HepG2 (cell line): ENCODE results near the gene TALDO1. TPM values are rescaled to one million over a fixed set of nuclear protein-coding genes. Genes with fewer than 3 reads are reported as not detected.

Source experiments
- DZIP1 ChIP-seq: sonication (generic); formaldehyde crosslinking; IDR thresholded peaks from 2 replicates; pipeline ENCODE4 v1.5.0; 2020; ENCODE audit warnings: mild to moderate bottlenecking, missing genetic modification reagents
- ERF ChIP-seq: IDR thresholded peaks from 2 replicates; pipeline ENCODE4 v1.6.1; 2018; ENCODE audit warnings: missing biosample characterization, missing genetic modification reagents
- FOXC1 ChIP-seq: sonication (generic); formaldehyde crosslinking; IDR thresholded peaks from 2 replicates; pipeline ENCODE4 v1.8.0; 2022; ENCODE audit warnings: mild to moderate bottlenecking, missing genetic modification reagents, borderline replicate concordance
- JUN ChIP-seq: sonication (generic); formaldehyde crosslinking; IDR thresholded peaks from 2 replicates; pipeline ENCODE4 v1.4.0; 2020; ENCODE audit warnings: mild to moderate bottlenecking, missing genetic modification reagents
- KLF6 ChIP-seq: IDR thresholded peaks from 2 replicates; pipeline ENCODE4 v1.8.0; 2016; ENCODE audit warnings: missing biosample characterization, missing genetic modification reagents
- NFYB ChIP-seq: sonication (generic); formaldehyde crosslinking; IDR thresholded peaks from 2 replicates; pipeline ENCODE4 v1.4.0; 2020; ENCODE audit warnings: missing genetic modification reagents
- PBX3 ChIP-seq: sonication (generic); formaldehyde crosslinking; IDR thresholded peaks from 2 replicates; pipeline ENCODE4 v1.8.1; 2023; ENCODE audit warnings: missing genetic modification reagents, inconsistent platforms, borderline replicate concordance
- REPIN1 ChIP-seq: sonication (generic); formaldehyde crosslinking; IDR thresholded peaks from 2 replicates; pipeline ENCODE4 v1.8.0; 2022; ENCODE audit warnings: missing genetic modification reagents, low read depth, mild to moderate bottlenecking, borderline replicate concordance
- SP2 ChIP-seq: sonication (generic); formaldehyde crosslinking; IDR thresholded peaks from 2 replicates; pipeline ENCODE4 v1.5.1; 2020; ENCODE audit warnings: mild to moderate bottlenecking, missing genetic modification reagents
- SSRP1 ChIP-seq: IDR thresholded peaks from 2 replicates; pipeline ENCODE4 v1.6.1; 2016; ENCODE audit warnings: control low read depth
- TCF7L2 ChIP-seq: IDR thresholded peaks from 2 replicates; pipeline ENCODE4 v1.6.1; 2011; ENCODE audit warnings: mild to moderate bottlenecking, low read depth, low read length, moderate library complexity
- ZBTB44 ChIP-seq: sonication (generic); formaldehyde crosslinking; IDR thresholded peaks from 2 replicates; pipeline ENCODE4 v1.4.0; 2020; ENCODE audit warnings: missing genetic modification reagents
- ZFP62 ChIP-seq: sonication (generic); formaldehyde crosslinking; IDR thresholded peaks from 2 replicates; pipeline ENCODE4 v1.4.0; 2020; ENCODE audit warnings: missing genetic modification reagents
- ZMYM2 ChIP-seq: sonication (generic); formaldehyde crosslinking; IDR thresholded peaks from 2 replicates; pipeline ENCODE4 v1.8.0; 2022; ENCODE audit warnings: mild to moderate bottlenecking, missing genetic modification reagents
- ZNF234 ChIP-seq: sonication (generic); formaldehyde crosslinking; conservative IDR thresholded peaks from 2 replicates; pipeline ENCODE4 v1.5.1; 2020; ENCODE audit warnings: mild to moderate bottlenecking, missing genetic modification reagents
- ZNF530 ChIP-seq: sonication (generic); formaldehyde crosslinking; IDR thresholded peaks from 2 replicates; pipeline ENCODE4 v1.5.0; 2020; ENCODE audit warnings: low read depth, mild to moderate bottlenecking, missing genetic modification reagents
- ZNF646 ChIP-seq: sonication (generic); formaldehyde crosslinking; IDR thresholded peaks from 2 replicates; pipeline ENCODE4 v1.9.0; 2021; ENCODE audit warnings: mild to moderate bottlenecking, missing genetic modification reagents
- ZNF720 ChIP-seq: sonication (generic); formaldehyde crosslinking; IDR thresholded peaks from 2 replicates; pipeline ENCODE4 v1.4.0; 2020; ENCODE audit warnings: missing genetic modification reagents
- ZNF768 ChIP-seq: sonication (generic); formaldehyde crosslinking; IDR thresholded peaks from 2 replicates; pipeline ENCODE4 v1.4.0; 2020; ENCODE audit warnings: missing genetic modification reagents
- polyA plus RNA-seq, 8 experiments: library from polyadenylated mRNA; depleted of rRNA in 3 of 8; stranded (reverse) in 7 of 8; unstranded in 1 of 8; fragments of >200 nt; fragmentation: Illumina TruSeq in 4 of 8; extraction: Trizol in 4 of 8; gene quantifications; 2 replicates each; pipeline versions ENCODE4 v1.2.1 to v1.2.3, GENCODE V29; 2011 to 2016; ENCODE audit warnings: low read depth in 4 of 8, missing spikeins in 1 of 8, mixed read lengths in 1 of 8; ENCODE audit not compliant: insufficient read depth in 1 of 8
- total RNA-seq, 5 experiments: library from RNA; depleted of rRNA; stranded (reverse); fragments of >200 nt; fragmentation: Illumina TruSeq; extraction: Trizol; gene quantifications; 2 replicates each; pipeline ENCODE4 v1.2.3, GENCODE V29; 2016; ENCODE audit warnings: low read depth in 1 of 5

TALDO1 gene
- total and polyA plus RNA-seq, 2 of the 13 experiments (the other 11 are each of a cell fraction or from before 2014, with no cell fraction given): 107 to 240 TPM

GRCh38 chr11:762421-763072, 15.3 kb downstream of the TALDO1 start (continued):
- no peak for TF ChIP-seq ZNF530 (CRISPR knock-in tag)
- TF ChIP-seq ZMYM2 (CRISPR knock-in tag): no peak
- TF ChIP-seq ZBTB44 (CRISPR knock-in tag): no peak
- no peak for TF ChIP-seq TCF7L2
- peak; percentile 18; the same call in 1 of the 2 replicates for TF ChIP-seq ZNF768 (CRISPR knock-in tag)
- TF ChIP-seq NFYB: no peak
- TF ChIP-seq FOXC1: no peak
- TF ChIP-seq ZNF646: no peak
- no peak for TF ChIP-seq ZNF720
- TF ChIP-seq SP2 (CRISPR knock-in tag): no peak
- no peak for TF ChIP-seq ZNF234
- TF ChIP-seq KLF6 (CRISPR knock-in tag): no peak
- TF ChIP-seq PBX3: no peak
- no peak for TF ChIP-seq ZFP62
- no peak for TF ChIP-seq JUN
- TF ChIP-seq REPIN1 (CRISPR knock-in tag): no peak
- no peak for TF ChIP-seq ERF (CRISPR knock-in tag)
- TF ChIP-seq SSRP1 (CRISPR knock-in tag): peak; percentile 48; the same call in 1 of the 2 replicates
- no peak for TF ChIP-seq DZIP1 (CRISPR knock-in tag)
